ENCODE data around the gene GGNBP2.

The GGNBP2 gene

GRCh38 chr17:36575028-36575427 is 30.3 kb downstream of the GGNBP2 start:
- DNase-seq: no peak

GRCh38 chr17:36576793-36577192 is 32.1 kb downstream of the GGNBP2 start:
- DNase-seq: no peak

GRCh38 chr17:36578671-36579070 is 34.0 kb downstream of the GGNBP2 start:
- DNase-seq: no peak

GRCh38 chr17:36583787-36584186 is 39.1 kb downstream of the GGNBP2 start:
- no peak for DNase-seq

- no peak for DNase-seq
Measured at GRCh38 chr17:36586138-36586537, 41.4 kb downstream of the GGNBP2 start.

- DNase-seq: no peak
Measured at GRCh38 chr17:36590082-36590481, 45.4 kb downstream of the GGNBP2 start.

- DNase-seq: peak; percentile 76
Measured at GRCh38 chr17:36591434-36592315, 47.0 kb downstream of the GGNBP2 start, which contains the start of gene DHRS11. TSS of gene DHRS11 (plus strand) at chr17:36591879. CDS start at chr17:36592010, 131 bp downstream.

- no peak for DNase-seq
Measured at GRCh38 chr17:36592316-36592715, 47.6 kb downstream of the GGNBP2 start.

GRCh38 chr17:36592716-36593321 is 48.1 kb downstream of the GGNBP2 start:
- no peak for DNase-seq

GRCh38 chr17:36593656-36594316 is 49.1 kb downstream of the GGNBP2 start:
- no peak for DNase-seq

- no peak for DNase-seq
Measured at GRCh38 chr17:36594626-36595401, 50.1 kb downstream of the GGNBP2 start.

GRCh38 chr17:36597226-36597625 is 52.5 kb downstream of the GGNBP2 start:
- DNase-seq: no peak

- no peak for DNase-seq
Measured at GRCh38 chr17:36597866-36598777, 53.4 kb downstream of the GGNBP2 start.

- DNase-seq: no peak
Measured at GRCh38 chr17:36598951-36599401, 54.3 kb downstream of the GGNBP2 start.

- no peak for DNase-seq
Measured at GRCh38 chr17:36599546-36600250, 55.0 kb downstream of the GGNBP2 start.

GRCh38 chr17:36600465-36600864 is 55.7 kb downstream of the GGNBP2 start:
- no peak for DNase-seq

GRCh38 chr17:36600936-36601302 is 56.2 kb downstream of the GGNBP2 start:
- no peak for DNase-seq

GRCh38 chr17:36601303-36602029 is 56.7 kb downstream of the GGNBP2 start, which contains the start of gene MRM1:
TSS of gene MRM1 (plus strand) at chr17:36601583. CDS start at chr17:36601811, 228 bp downstream.
- peak; percentile 86 for DNase-seq

GRCh38 chr17:36602030-36602748 is 57.5 kb downstream of the GGNBP2 start:
- DNase-seq: peak; percentile 40
